Tibial nerve (tissue), 4 donors: ENCODE data around the gene TOM1L2. TPM values are rescaled to one million over a fixed set of nuclear protein-coding genes. Genes with fewer than 3 reads are reported as not detected.
A peak's percentile ranks its signal among the peaks of the same experiment; 100 is the strongest.

Experiments
- DNase-seq, 2 donors: peaks; one replicate each; pipeline ENCODE4 v3.0.0-alpha.2; 2019; ENCODE audit warnings: low spot score in 2 of 2
- H3K27ac ChIP-seq, 4 donors: fragments of 200-600 bp; sonication (generic) in 3 of 4; one replicate each; pipeline ENCODE4 v1.5.1; 2017 to 2019; ENCODE audit warnings: mild to moderate bottlenecking in 1 of 4
- H3K27me3 ChIP-seq, 2 donors: fragments of 200-600 bp; sonication (generic) in 1 of 2; one replicate each; pipeline versions ENCODE4 v1.5.1 to v1.6.0; 2017 to 2019
- H3K36me3 ChIP-seq, 3 donors: fragments of 200-600 bp; sonication (generic); one replicate each; pipeline ENCODE4 v1.5.1; 2018 to 2019
- H3K4me1 ChIP-seq, 4 donors: fragments of 200-600 bp; sonication (generic) in 3 of 4; one replicate each; pipeline ENCODE4 v1.5.1; 2017 to 2019
- H3K4me3 ChIP-seq, 4 donors: fragments of 200-600 bp; sonication (generic) in 3 of 4; one replicate each; pipeline ENCODE4 v1.5.1; 2017 to 2019; ENCODE audit warnings: mild to moderate bottlenecking in 1 of 4, moderate library complexity in 1 of 4
- H3K9me3 ChIP-seq, 4 donors: fragments of 200-600 bp; sonication (generic) in 3 of 4; one replicate each; pipeline ENCODE4 v1.5.1; 2017 to 2019
- CTCF ChIP-seq, 5 experiments: fragments of 200-600 bp in 3 of 5; fragments of 450-650 bp in 2 of 5; sonication (generic) in 3 of 5; IDR thresholded peaks; one replicate each; pipeline ENCODE4 v1.5.1; 2016 to 2019; ENCODE audit warnings: antibody characterized with exemption in 5 of 5, mild to moderate bottlenecking in 3 of 5, moderate library complexity in 2 of 5
- EP300 ChIP-seq, 2 donors: sonication (generic); formaldehyde crosslinking; IDR thresholded peaks; one replicate each; pipeline ENCODE4 v1.6.1; 2017; ENCODE audit warnings: antibody characterized with exemption in 2 of 2, mild to moderate bottlenecking in 1 of 2
- POLR2A ChIP-seq, 2 donors: fragments of 450-650 bp; IDR thresholded peaks; one replicate each; pipeline ENCODE4 v1.6.1; 2017; ENCODE audit warnings: antibody characterized with exemption in 2 of 2, mild to moderate bottlenecking in 2 of 2, moderate library complexity in 2 of 2
- WGBS, 2 donors: methylation state at CpG; one replicate each; pipeline ENCODE4 v1.1.5; 2018; 5-methylcytosine and 5-hydroxymethylcytosine counted together
- total RNA-seq, 4 donors: library from RNA; depleted of rRNA; stranded (reverse); fragments of >200 nt; gene quantifications; one replicate each; pipeline ENCODE4 v1.1.0, GENCODE V29; 2016

TOM1L2 gene
- total RNA-seq = 100 to 1,000 TPM in 1 of 4 donors, 10 to 100 TPM in 3; 83.4 to 109 (median 96.8) TPM

DNA sequence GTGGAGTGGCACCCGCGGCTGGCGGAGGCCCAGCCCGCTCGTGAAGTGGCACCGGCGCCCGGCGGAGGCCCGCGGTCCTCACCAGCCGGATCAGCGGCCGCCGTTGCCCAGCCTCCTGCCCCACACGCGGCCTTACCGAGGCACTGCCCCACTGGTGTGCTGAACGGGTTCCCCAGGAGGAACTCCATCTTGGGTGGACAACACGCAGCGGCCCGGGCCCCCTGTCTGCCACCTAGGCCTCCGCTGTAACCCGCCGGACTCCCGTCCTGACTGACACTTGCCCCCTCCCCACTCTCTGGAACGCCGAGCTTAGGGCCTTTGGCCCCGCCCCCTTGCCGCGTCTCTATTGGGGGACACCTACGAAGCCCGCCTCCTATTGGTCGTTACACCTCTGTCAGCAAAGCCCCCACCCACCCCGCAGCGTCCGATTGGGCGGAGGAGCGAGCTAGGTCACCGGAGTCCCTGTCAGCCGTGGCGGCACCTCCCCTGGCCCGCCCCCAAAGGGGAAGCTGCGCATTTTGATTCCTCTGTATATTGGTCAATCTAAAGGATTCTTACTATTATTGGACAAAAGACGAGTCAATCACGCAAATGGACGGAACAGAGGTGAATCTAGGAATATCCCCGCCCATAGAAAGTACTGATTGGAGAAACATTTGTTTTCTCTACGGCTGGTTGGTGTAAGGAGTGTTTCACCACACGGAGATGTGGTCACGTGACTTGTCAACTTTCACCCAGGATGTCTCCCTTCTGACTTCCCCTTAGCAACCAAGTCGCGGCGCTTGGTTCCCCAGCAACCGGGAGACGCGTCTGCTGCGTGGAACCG is at the start of gene TOM1L2, which contains the start of gene DRC3:
Gene TOM1L2 (minus strand): TSS at position 275 of the 826 bp plus-strand sequence. CDS start 87 bp downstream, at position 188.
Gene DRC3 (plus strand): TSS at position 737 of the 826 bp plus-strand sequence. CDS start 4,737 bp downstream, outside the sequence.
- Histone ChIP-seq H3K4me3 (peak within 1 kb of the TSS; percentile 78 to 94 (median 86)), H3K9me3 (no peaks in the 10 kb centered on the region), H3K4me1 (peaks cover 0 to 49% (median 24%) of the 10 kb centered on the region in 4 donors), H3K36me3 (peaks cover 0 to 2% (median 0%) of the 10 kb centered on the region in 3 donors), H3K27ac (peak within 1 kb of the TSS; percentile 60 to 97 (median 90)), H3K27me3 (no peaks in the 10 kb centered on the region)
- peak; percentile 99 to 100 for DNase-seq
- peak; percentile 62 to 96 for TF ChIP-seq EP300 (IDR thresholded peaks at IDR 0.05)
- TF ChIP-seq POLR2A (IDR thresholded peaks at IDR 0.05) = peak; percentile 89 to 94
- peak in 4 of 5 experiments; percentile 15 to 71 (median 39) for TF ChIP-seq CTCF (IDR thresholded peaks at IDR 0.05)
- WGBS, 2 donors = 0% methylated on average over 26 to 31 of the region's 59 CpGs

DNA sequence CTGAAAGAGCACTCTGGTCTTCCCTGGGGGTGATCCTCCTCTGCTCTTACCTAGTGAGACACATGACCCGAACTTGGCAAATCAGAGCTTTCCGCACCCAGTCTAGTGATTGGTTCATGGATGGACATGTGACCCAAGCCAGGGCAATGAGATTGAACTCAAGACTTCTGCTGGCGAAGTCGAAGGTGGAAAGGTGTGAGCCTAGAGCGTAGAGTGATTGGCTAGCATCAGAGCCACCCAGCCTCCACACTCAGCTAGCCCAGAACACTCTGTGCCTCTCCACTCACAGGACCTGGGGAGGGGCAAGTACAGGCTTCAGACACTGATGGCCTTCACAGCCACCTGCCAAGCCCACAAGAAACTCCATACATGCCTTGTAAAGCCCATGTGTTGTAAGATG is 49.2 kb upstream of the TOM1L2 start:
- H3K9me3 ChIP-seq = no peaks in the 10 kb centered on the region
- TF ChIP-seq CTCF (IDR thresholded peaks at IDR 0.05) = no peak
- no peak for TF ChIP-seq POLR2A (IDR thresholded peaks at IDR 0.05)
- TF ChIP-seq EP300 (IDR thresholded peaks at IDR 0.05) = no peak
- no peak for DNase-seq
- H3K4me1 ChIP-seq = peaks cover 0 to 38% (median 5%) of the 10 kb centered on the region in 4 donors
- 90 to 98% methylated on average over 5 of the region's 5 CpGs for WGBS, 2 donors
- no peaks in the 10 kb centered on the region for H3K27me3 ChIP-seq
- H3K4me3 ChIP-seq = no peak overlapping the region
- no peak overlapping the region for H3K27ac ChIP-seq
- H3K36me3 ChIP-seq = peaks cover 0 to 30% (median 0%) of the 10 kb centered on the region in 3 donors

- peaks cover 0 to 34% (median 3%) of the 10 kb centered on the region in 4 donors for H3K4me1 ChIP-seq
- no peak overlapping the region for H3K4me3 ChIP-seq
- H3K27ac ChIP-seq = no peak overlapping the region
- H3K9me3 ChIP-seq = no peaks in the 10 kb centered on the region
- peaks cover 0 to 33% (median 0%) of the 10 kb centered on the region in 3 donors for H3K36me3 ChIP-seq
- no peak for DNase-seq
- H3K27me3 ChIP-seq = no peaks in the 10 kb centered on the region
- 97% methylated on average over 6 of the region's 6 CpGs for WGBS, 2 donors
- TF ChIP-seq CTCF (IDR thresholded peaks at IDR 0.05) = no peak
- TF ChIP-seq EP300 (IDR thresholded peaks at IDR 0.05) = no peak
- no peak for TF ChIP-seq POLR2A (IDR thresholded peaks at IDR 0.05)
Observed at GRCh38 chr17:18020971-18021370, 48.8 kb upstream of the TOM1L2 start.

DNA sequence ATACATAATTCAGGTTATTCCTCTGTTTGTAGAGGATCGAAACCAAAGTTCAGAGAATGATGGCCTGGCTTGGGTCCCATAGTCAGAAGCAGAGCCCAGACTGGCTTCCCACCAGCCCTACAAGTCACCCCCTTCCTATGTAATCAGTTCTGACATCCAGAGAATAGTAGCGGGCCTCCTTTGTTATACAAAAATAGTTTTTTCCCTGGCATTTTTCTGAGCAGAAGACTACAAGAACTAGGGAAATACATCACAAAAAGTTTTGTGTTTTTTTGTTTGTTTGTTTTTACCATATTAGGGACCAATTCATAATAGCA is 47.6 kb upstream of the TOM1L2 start:
- DNase-seq = no peak
- H3K36me3 ChIP-seq = peaks cover 0 to 40% (median 0%) of the 10 kb centered on the region in 3 donors

More for the DNA sequence above, 47.6 kb upstream of the TOM1L2 start:
- no peak overlapping the region for H3K4me3 ChIP-seq
- H3K27me3 ChIP-seq = no peaks in the 10 kb centered on the region
- 44 to 49% methylated on average over 2 of the region's 2 CpGs for WGBS, 2 donors
- H3K9me3 ChIP-seq = no peaks in the 10 kb centered on the region
- H3K4me1 ChIP-seq = peaks cover 0 to 28% (median 0%) of the 10 kb centered on the region in 4 donors
- H3K27ac ChIP-seq = peak overlapping the region in 1 of 4 donors; percentile 27
- no peak for TF ChIP-seq POLR2A (IDR thresholded peaks at IDR 0.05)
- no peak for TF ChIP-seq EP300 (IDR thresholded peaks at IDR 0.05)
- no peak for TF ChIP-seq CTCF (IDR thresholded peaks at IDR 0.05)
